HG02884 (cell line): ENCODE measurements around the gene IL23A.
A peak's percentile ranks its signal among the peaks of the same experiment; 100 is the strongest.

ENCODE experiments used
- ATAC-seq: cut with Tn5 transposase; IDR thresholded peaks from one replicate; pipeline ENCODE4 v1.9.1; 2021; ENCODE audit warnings: mild to moderate bottlenecking, moderate library complexity; ENCODE audit not compliant: unreplicated experiment

Gene IL23A

GRCh38 chr12:56359851-56360767 lies 21.4 kb downstream of the IL23A start, which contains the start of gene STAT2:
TSS of gene STAT2 (minus strand) at chr12:56360107. CDS start at chr12:56356571, 3,536 bp downstream.
- ATAC-seq: peak; percentile 93

DNA sequence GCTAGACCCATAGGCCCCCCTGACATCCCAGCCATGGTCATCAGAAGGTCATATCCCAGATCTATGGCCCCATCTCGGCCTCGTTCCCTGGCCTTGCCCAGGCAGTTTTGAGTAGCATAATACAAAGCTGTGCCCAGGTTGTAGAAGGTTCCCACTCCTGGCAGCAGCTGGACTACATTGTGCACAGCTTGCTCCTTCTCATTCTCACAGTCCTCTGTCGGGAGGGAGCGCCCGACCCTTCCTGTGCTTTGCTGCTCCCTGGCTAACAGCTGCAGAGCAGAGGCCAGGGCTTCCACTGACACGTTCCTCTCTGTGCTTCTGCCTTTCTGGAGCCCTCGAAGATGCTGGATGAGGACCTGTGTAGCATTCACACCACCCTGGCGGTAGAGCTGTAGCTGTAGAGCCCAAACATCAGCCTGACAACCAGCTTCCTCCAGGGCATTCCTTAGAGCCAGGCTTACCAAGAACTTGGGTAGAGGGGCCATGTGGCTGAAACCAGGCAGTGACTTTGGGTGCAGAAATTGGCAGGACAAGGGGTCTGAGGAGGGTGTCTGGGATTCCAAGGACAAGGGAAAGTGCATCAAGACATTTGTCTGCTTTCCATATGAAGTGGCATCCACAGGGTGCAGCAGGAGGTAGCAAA lies 22.9 kb downstream of the IL23A start:
- ATAC-seq: no peak

GRCh38 chr12:56362130-56363059 lies 23.7 kb downstream of the IL23A start, which contains the start of gene APOF:
TSS of gene APOF (minus strand) at chr12:56362857. CDS start at chr12:56362745, 112 bp downstream.
- ATAC-seq: no peak

DNA sequence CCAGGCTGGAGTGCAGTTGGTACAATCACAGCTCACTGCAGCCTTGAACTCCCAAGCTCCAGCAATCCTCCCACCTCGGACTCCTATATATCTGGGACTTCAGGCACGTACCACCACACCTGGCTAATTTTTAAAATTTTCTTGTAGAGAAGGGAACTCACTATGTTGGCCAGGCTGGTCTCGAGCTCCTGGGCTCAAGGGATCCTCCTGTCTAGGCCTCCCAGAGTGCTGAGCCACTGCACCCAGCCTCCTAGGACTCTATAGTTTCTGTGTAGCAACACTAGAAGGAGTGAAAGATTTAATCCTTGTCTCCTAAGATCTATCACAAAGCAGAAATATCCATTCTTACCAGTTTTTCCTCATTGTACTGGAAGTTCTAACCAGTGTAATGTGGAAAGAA lies 28.3 kb downstream of the IL23A start:
- ATAC-seq: no peak

GRCh38 chr12:56373515-56373914 lies 34.8 kb downstream of the IL23A start:
- ATAC-seq: no peak

GRCh38 chr12:56374726-56375597 lies 36.3 kb downstream of the IL23A start:
- ATAC-seq: no peak

DNA sequence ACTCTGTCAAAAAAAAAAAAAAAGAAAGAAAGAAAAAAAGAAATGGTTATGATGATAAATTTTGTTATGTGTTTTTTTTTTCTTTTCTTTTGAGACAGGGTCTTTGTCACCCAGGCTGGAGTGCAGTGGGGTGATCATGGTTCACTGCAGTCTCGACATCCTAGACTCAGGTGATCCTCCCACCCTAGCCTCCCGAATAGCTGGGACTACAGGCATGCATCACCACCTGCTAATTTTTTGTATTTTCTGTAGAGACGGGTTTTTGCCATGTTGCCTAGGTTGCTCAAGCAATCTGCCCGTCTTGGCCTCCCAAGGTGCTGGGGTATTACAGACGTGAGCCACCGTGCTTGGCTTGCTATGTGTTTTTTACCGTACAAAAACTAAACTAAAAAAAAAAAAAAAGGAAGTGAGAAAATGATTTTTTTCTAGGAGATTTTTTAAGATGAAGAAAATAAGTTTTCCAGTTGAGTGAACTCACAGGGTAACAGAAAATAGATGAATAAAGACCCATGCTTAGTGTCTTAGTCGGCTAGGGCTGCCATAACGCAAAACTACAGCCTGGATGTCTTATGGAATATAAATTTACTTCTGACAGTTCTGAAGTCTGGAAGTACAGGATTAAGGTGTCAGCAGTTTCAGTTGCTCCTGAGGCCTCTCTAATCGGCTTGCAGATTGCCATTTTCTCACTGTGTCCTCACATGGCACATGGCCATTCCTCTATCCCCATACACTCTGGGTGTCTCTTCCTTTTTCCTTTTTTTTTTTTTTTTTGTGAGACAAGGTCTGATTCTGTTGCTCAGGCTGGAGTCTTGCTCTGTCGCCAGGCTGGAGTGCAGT lies 37.1 kb downstream of the IL23A start:
- peak; percentile 64 for ATAC-seq

DNA sequence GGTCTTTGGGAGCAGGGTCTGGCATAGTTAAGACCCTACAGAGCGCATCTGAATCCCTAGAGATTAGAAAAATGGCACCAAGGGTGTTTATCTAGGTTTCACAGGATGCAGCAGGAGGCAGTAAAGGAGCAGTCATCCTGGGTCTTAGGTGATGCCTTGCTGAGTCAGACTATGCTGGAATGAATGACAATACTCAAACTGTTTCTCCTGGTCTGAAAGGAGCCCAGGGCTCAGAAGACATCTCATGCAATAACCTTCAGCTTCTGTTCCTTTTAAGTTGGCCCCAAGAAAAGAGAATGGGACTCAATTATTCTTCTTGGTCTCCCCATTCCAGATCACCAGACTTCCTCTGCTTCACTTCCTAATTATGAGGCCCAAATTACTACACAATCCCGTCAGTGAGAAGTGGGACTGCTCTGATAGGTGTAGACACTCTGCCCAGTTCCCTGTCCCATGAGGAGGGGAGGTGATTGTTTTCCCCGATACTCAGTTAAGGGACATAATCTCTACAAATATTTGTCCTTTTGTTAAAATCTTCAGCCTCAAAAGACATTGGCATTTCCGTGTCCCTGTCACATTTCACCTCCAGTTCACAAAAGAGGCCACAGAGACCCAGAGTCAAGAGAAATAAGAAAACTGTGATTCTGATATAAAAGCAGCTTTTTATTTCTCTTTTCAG lies 38.8 kb downstream of the IL23A start:
- no peak for ATAC-seq

DNA sequence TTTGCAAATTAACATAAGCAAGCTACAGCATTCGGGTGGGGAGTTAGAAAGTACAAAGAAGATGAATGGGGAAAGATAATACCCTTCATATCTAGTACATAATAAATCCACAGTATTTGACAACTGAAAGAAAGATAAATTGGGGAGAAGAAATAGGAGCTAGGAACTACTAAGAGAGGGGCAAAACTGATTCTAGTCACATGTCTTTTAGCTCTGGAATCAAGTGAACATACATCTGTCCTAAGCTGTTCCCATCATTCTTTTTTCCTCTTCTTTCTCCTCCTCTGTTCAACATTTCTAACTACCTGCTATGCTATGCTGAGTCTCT lies 39.3 kb downstream of the IL23A start:
- ATAC-seq: no peak

DNA sequence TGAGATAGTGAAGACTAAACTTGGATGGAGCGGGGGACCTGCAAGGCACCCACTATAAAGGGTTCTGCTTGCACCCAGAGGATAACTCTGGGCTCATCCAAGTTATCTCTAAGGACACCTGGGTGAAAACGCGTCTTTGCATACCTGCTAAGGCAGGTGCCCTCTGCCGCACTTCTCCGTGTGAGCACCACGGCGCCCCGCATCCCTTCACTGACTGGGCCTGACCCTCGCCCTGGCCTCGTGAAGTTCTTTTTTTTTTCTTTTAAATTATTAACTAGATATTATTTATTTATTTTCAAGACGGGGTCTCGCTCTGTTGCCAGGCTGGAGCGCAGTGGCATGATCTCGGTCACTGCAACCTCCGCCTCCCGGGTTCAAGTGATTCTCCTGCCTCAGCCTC lies 43.9 kb downstream of the IL23A start:
- ATAC-seq: no peak

DNA sequence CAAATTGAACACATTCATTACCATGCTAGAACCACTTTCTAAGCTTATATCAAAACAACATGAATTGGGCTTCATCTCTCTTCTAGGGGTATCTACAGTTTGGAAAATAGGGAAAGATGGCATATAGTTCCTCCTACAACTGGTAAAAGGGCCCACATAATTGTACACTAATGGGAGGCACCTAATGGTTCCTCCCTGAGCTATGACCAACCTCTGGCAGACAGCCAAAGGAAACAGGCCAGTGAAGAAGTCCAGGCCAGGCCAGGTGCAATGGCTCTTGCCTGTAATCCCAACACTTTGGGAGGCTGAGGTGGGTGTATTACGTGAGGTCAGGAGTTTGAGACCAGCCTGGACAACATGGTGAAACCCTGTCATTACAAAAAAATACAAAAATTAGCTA lies 47.2 kb downstream of the IL23A start:
- no peak for ATAC-seq

GRCh38 chr12:56387152-56387736 lies 48.6 kb downstream of the IL23A start:
- ATAC-seq: no peak

GRCh38 chr12:56389412-56389811 lies 50.7 kb downstream of the IL23A start:
- no peak for ATAC-seq
